T-cell (primary cell): Measurements from ENCODE around the gene SIRPB1. TPM values are rescaled to one million over a fixed set of nuclear protein-coding genes. Genes with fewer than 3 reads are reported as not detected.
"Not testable (repeated sequence)": the region's sequence is repeated elsewhere in the genome, so short reads cannot be mapped to it uniquely, and the experiment has no call there.

Experiments
- ATAC-seq, 4 experiments: fragments of 200-7000 bp in 3 of 4; fragments of 150-1000 bp in 1 of 4; cut with Tn5 transposase; replicated peaks in 1 of 4; 1 replicate in 3 of 4; 2 replicates in 1 of 4; pipeline ENCODE4 v1.10.0; 2021; ENCODE audit warnings: moderate library complexity in 3 of 4, mild to moderate bottlenecking in 2 of 4, moderate number of reproducible peaks in 1 of 4
- CTCF ChIA-PET, 2 donors: fragments of 300-600 bp; sonication (Branson Sonifier 250); formaldehyde crosslinking; loops; one replicate each; lab custom pipeline; 2022; ENCODE audit warnings: antibody characterized with exemption in 2 of 2; lab: Charles Lee
- POLR2A ChIA-PET, 2 donors: fragments of 300-600 bp; sonication (Branson Sonifier 250); formaldehyde crosslinking; loops; one replicate each; lab custom pipeline; 2022; ENCODE audit warnings: antibody characterized with exemption in 2 of 2; lab: Charles Lee
- DNase-seq, 35 experiments: peaks; one replicate each; pipeline versions ENCODE4 v3.0.0 to v3.0.0-alpha.2; 2013 to 2023
- H3K27ac ChIP-seq: one replicate; pipeline ENCODE4 v1.5.1; 2013; ENCODE audit warnings: low read length
- H3K27me3 ChIP-seq, 2 experiments: replicated peaks in 1 of 2; 1 replicate in 1 of 2; 2 replicates in 1 of 2; pipeline versions ENCODE4 v1.6.1 to v1.7.0; 2013; ENCODE audit warnings: low read length in 1 of 2, mixed read lengths in 1 of 2; ENCODE audit not compliant: control insufficient read depth in 2 of 2, insufficient read depth in 2 of 2; ENCODE audit errors: extremely low read depth in 1 of 2
- H3K36me3 ChIP-seq, 2 donors: 1 replicate in 1 of 2; 2 replicates in 1 of 2; pipeline versions ENCODE4 v1.6.1 to v1.7.0; 2013; ENCODE audit warnings: low read length in 1 of 2; ENCODE audit not compliant: control insufficient read depth in 2 of 2, insufficient read depth in 1 of 2; ENCODE audit errors: extremely low read depth in 1 of 2
- H3K4me1 ChIP-seq, 2 experiments: 1 replicate in 1 of 2; 2 replicates in 1 of 2; pipeline versions ENCODE4 v1.6.1 to v1.7.0; 2013; ENCODE audit warnings: low read length in 2 of 2, mixed read lengths in 1 of 2; ENCODE audit not compliant: insufficient read depth in 2 of 2, control insufficient read depth in 1 of 2; ENCODE audit errors: extremely low read depth in 1 of 2
- H3K4me3 ChIP-seq, 2 donors: 1 replicate in 1 of 2; 2 replicates in 1 of 2; pipeline versions ENCODE4 v1.5.1 to v1.7.0; 2013; ENCODE audit warnings: mild to moderate bottlenecking in 2 of 2, low read length in 1 of 2, moderate library complexity in 1 of 2; ENCODE audit not compliant: control insufficient read depth in 1 of 2; ENCODE audit errors: extremely low read depth in 1 of 2
- H3K9me3 ChIP-seq: 2 replicates; pipeline ENCODE4 v1.7.0; 2013
- H3K27ac Mint-ChIP-seq, 2 donors: one replicate each; pipeline ENCODE4 v1.8.0; 2020 to 2021; ENCODE audit warnings: mild to moderate bottlenecking in 2 of 2, mixed read lengths in 2 of 2
- H3K27me3 Mint-ChIP-seq, 2 donors: one replicate each; pipeline ENCODE4 v1.8.0; 2021 to 2022; ENCODE audit warnings: mixed read lengths in 2 of 2
- H3K36me3 Mint-ChIP-seq: one replicate; pipeline ENCODE4 v1.8.0; 2021; ENCODE audit warnings: mixed read lengths
- H3K4me1 Mint-ChIP-seq, 3 donors: one replicate each; pipeline ENCODE4 v1.8.0; 2020 to 2022; ENCODE audit warnings: mixed read lengths in 3 of 3, mild to moderate bottlenecking in 1 of 3
- H3K4me3 Mint-ChIP-seq, 3 donors: one replicate each; pipeline ENCODE4 v1.8.0; 2020 to 2022; ENCODE audit warnings: mild to moderate bottlenecking in 3 of 3, mixed read lengths in 3 of 3, moderate library complexity in 3 of 3
- H3K9me3 Mint-ChIP-seq, 3 donors: one replicate each; pipeline ENCODE4 v1.8.0; 2020 to 2022; ENCODE audit warnings: mixed read lengths in 3 of 3
- WGBS: methylation state at CpG from one replicate; pipeline ENCODE4 v1.1.5; 2013; ENCODE audit warnings: missing lambda C conversion rate; ENCODE audit not compliant: insufficient coverage; 5-methylcytosine and 5-hydroxymethylcytosine counted together
- total RNA-seq, 35 experiments: library from RNA in 6 of 35; stranded (reverse) in 6 of 35; fragments of 120-200 nt in 1 of 35; gene quantifications; one replicate each; pipeline versions ENCODE4 v1.2.1 to v1.2.4 and lab custom pipeline; 2013 to 2026

Gene SIRPB1
- total RNA-seq, 5 donors from 2014 or later (not counting 1 experiment from before 2014, with no cell fraction given), result 0.62 to 6.2 (median 3.1) TPM

GRCh38 chr20:1576641-1577040, 43.2 kb downstream of the SIRPB1 start:
- no peaks in the 10 kb centered on the region for H3K27me3 Mint-ChIP-seq
- 100% methylated on average over 2 of the region's 3 CpGs for WGBS
- no peak overlapping the region for H3K27ac Mint-ChIP-seq
- POLR2A ChIA-PET, result no interaction called here
- H3K4me1 Mint-ChIP-seq, result no peaks in the 10 kb centered on the region
- Histone ChIP-seq H3K27me3 (no peaks in the 10 kb centered on the region), H3K4me1 (no peaks in the 10 kb centered on the region), H3K4me3 (no peak overlapping the region), H3K36me3 (no peaks in the 10 kb centered on the region), H3K27ac (no peak overlapping the region), H3K9me3 (no peaks in the 10 kb centered on the region)
- CTCF ChIA-PET, result no interaction called here
- no peak overlapping the region for H3K4me3 Mint-ChIP-seq
- H3K9me3 Mint-ChIP-seq, result no peaks in the 10 kb centered on the region
- DNase-seq (no peak), ATAC-seq (no peak)
- H3K36me3 Mint-ChIP-seq, result peaks cover 11% of the 10 kb centered on the region

DNA sequence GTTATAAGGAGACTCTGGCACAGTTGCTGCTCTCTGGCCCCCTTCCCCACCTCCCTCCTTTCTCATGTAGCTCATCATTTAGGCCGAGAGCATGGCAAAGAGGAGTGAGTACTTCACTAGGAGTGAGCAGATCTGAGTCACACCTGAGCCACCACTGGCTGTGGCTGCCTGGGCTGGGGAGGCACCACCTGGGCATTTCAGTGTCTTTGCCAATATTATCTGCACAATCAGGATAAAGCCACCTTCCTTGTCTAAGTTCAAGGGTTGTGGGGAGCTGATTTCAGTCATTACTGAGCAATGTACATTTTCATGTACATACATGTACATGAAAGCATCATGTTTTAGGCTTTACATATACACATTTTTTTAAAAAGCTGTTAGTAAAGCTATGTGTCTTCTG, 43.8 kb downstream of the SIRPB1 start:
- H3K4me3 Mint-ChIP-seq, CTCF ChIA-PET: not testable (repeated sequence)

GRCh38 chr20:1571583-1571982, 48.2 kb downstream of the SIRPB1 start:
- 83% methylated on average over 8 of the region's 8 CpGs for WGBS
- CTCF ChIA-PET, H3K27ac Mint-ChIP-seq: not testable (repeated sequence)

More for the DNA sequence above, 43.8 kb downstream of the SIRPB1 start:
- H3K4me3 ChIP-seq, H3K9me3 ChIP-seq, H3K27ac ChIP-seq, H3K4me1 Mint-ChIP-seq, H3K9me3 Mint-ChIP-seq, H3K27me3 ChIP-seq, ATAC-seq, DNase-seq, H3K36me3 ChIP-seq, H3K4me1 ChIP-seq, POLR2A ChIA-PET, H3K27ac Mint-ChIP-seq, H3K27me3 Mint-ChIP-seq: not testable (repeated sequence)
- no CpG with 5 or more reads among the region's 1 CpG for WGBS
- peaks cover 11% of the 10 kb centered on the region for H3K36me3 Mint-ChIP-seq

More at GRCh38 chr20:1571583-1571982, 48.2 kb downstream of the SIRPB1 start:
- peaks cover 13% of the 10 kb centered on the region for H3K36me3 Mint-ChIP-seq
- H3K4me1 ChIP-seq, H3K27me3 Mint-ChIP-seq, POLR2A ChIA-PET, H3K27me3 ChIP-seq, H3K4me1 Mint-ChIP-seq, ATAC-seq, DNase-seq, H3K4me3 Mint-ChIP-seq, H3K9me3 Mint-ChIP-seq, H3K9me3 ChIP-seq, H3K27ac ChIP-seq, H3K36me3 ChIP-seq, H3K4me3 ChIP-seq: not testable (repeated sequence)

Other genes starting within 250 kb of the SIRPB1 start
- gene FKBP1A, start 227.0 kb downstream of the SIRPB1 start, total RNA-seq, result 10 to 100 TPM; 76.7 to 90.4 (median 79.9) TPM
- gene NSFL1C, start 153.2 kb downstream of the SIRPB1 start, total RNA-seq, result 10 to 100 TPM; 56.7 to 68.7 (median 65.8) TPM
- under 1 TPM in 2 of 5 donors, not detected in 3; 0.09 to 0.58 TPM for gene SIRPB2, start 128.6 kb downstream of the SIRPB1 start, total RNA-seq
- gene SIRPD, start 62.3 kb downstream of the SIRPB1 start, total RNA-seq, result under 1 TPM in 3 of 5 donors, not detected in 2; 0.19 to 0.25 (median 0.23) TPM
- gene SIRPG, start 37.8 kb upstream of the SIRPB1 start, total RNA-seq, result 10 to 100 TPM; 25.4 to 59.5 (median 28.6) TPM